IMR-90 (cell line): ENCODE measurements around the gene SAP30BP. TPM values are rescaled to one million over a fixed set of nuclear protein-coding genes. Genes with fewer than 3 reads are reported as not detected.

Experiments
- ATAC-seq: fragments of 200-7000 bp; cut with Tn5 transposase; 2 replicates; pipeline ENCODE4 v1.9.1; 2020; ENCODE audit warnings: low read depth, mild to moderate bottlenecking, moderate library complexity
- BruUV-seq: library from RNA; stranded (reverse); fragments of 400-500 nt; replicated peaks from 2 replicates; lab custom pipeline; 2021; lab: Mats Ljungman, UMichigan
- CTCF ChIA-PET: fragments of 300-600 bp; formaldehyde crosslinking; extraction: SDS; loops from one replicate; lab custom pipeline; 2021; ENCODE audit warnings: antibody characterized with exemption; lab: Yijun Ruan, JAX
- POLR2A ChIA-PET: fragments of 300-600 bp; sonication (Branson Sonifier 250); formaldehyde crosslinking; loops from one replicate; lab custom pipeline; 2022; ENCODE audit warnings: antibody characterized with exemption; ENCODE audit not compliant: unreplicated experiment; lab: Charles Lee
- DNase-seq: peaks from one replicate; pipeline ENCODE4 v3.0.0; 2013
- H2AFZ ChIP-seq: replicated peaks from 2 replicates; pipeline ENCODE3; 2013; ENCODE audit warnings: low read length, mild to moderate bottlenecking; ENCODE audit not compliant: poor library complexity
- H2AK5ac ChIP-seq: 2 replicates; pipeline ENCODE4 v1.6.1; 2013; ENCODE audit warnings: low read depth, low read length, inconsistent platforms
- H2AK9ac ChIP-seq: replicated peaks from 2 replicates; pipeline ENCODE3; 2013; ENCODE audit warnings: mild to moderate bottlenecking, low read depth, low read length, moderate library complexity; ENCODE audit not compliant: poor library complexity
- H2BK120ac ChIP-seq: 2 replicates; pipeline ENCODE4 v1.6.1; 2013; ENCODE audit warnings: low read depth, low read length, inconsistent platforms
- H2BK15ac ChIP-seq: 3 replicates; pipeline ENCODE4 v1.6.1; 2013; ENCODE audit warnings: low read depth, low read length, inconsistent platforms
- H2BK20ac ChIP-seq: 2 replicates; pipeline ENCODE4 v1.6.1; 2013; ENCODE audit warnings: low read depth, mild to moderate bottlenecking, inconsistent platforms, low read length, moderate library complexity
- H2BK5ac ChIP-seq: 2 replicates; pipeline ENCODE4 v1.6.1; 2013; ENCODE audit warnings: mild to moderate bottlenecking, low read depth, low read length, inconsistent platforms; ENCODE audit not compliant: poor library complexity, severe bottlenecking
- H3K14ac ChIP-seq: replicated peaks from 2 replicates; pipeline ENCODE4 v1.6.1; 2013; ENCODE audit warnings: low read depth, low read length, inconsistent platforms
- H3K18ac ChIP-seq: 2 replicates; pipeline ENCODE4 v1.6.1; 2013; ENCODE audit warnings: low read depth, low read length, control low read depth
- H3K23ac ChIP-seq: 2 replicates; pipeline ENCODE4 v1.6.1; 2013; ENCODE audit warnings: low read depth, low read length, inconsistent platforms
- H3K27ac ChIP-seq: 2 replicates; pipeline ENCODE4 v1.5.1; 2013; ENCODE audit warnings: mild to moderate bottlenecking, control low read depth, low read length; ENCODE audit not compliant: insufficient read depth
- H3K27me3 ChIP-seq: 2 replicates; pipeline ENCODE4 v1.6.1; 2013; ENCODE audit warnings: low read length; ENCODE audit not compliant: control insufficient read depth, insufficient read depth
- H3K36me3 ChIP-seq: 2 replicates; pipeline ENCODE4 v1.6.1; 2013; ENCODE audit warnings: low read length, mixed read lengths; ENCODE audit not compliant: control insufficient read depth, insufficient read depth
- H3K4ac ChIP-seq: 2 replicates; pipeline ENCODE4 v1.6.1; 2013; ENCODE audit warnings: low read depth, low read length, inconsistent platforms
- H3K4me1 ChIP-seq: 2 replicates; pipeline ENCODE4 v1.6.1; 2013; ENCODE audit warnings: low read length, mixed read lengths; ENCODE audit not compliant: control insufficient read depth, insufficient read depth
- H3K4me2 ChIP-seq: 2 replicates; pipeline ENCODE4 v1.6.1; 2013; ENCODE audit warnings: low read depth, mild to moderate bottlenecking, control low read depth, low read length, moderate library complexity
- H3K4me3 ChIP-seq: 2 replicates; pipeline ENCODE4 v1.5.1; 2013; ENCODE audit warnings: low read depth, mild to moderate bottlenecking, control low read depth, low read length, moderate library complexity; ENCODE audit not compliant: insufficient read depth
- H3K56ac ChIP-seq: 2 replicates; pipeline ENCODE4 v1.6.1; 2013; ENCODE audit warnings: low read length, inconsistent platforms; ENCODE audit not compliant: insufficient read depth; ENCODE audit errors: extremely low read depth
- H3K79me1 ChIP-seq, 2 experiments: 2 replicates each; pipeline ENCODE4 v1.6.1; 2013; ENCODE audit warnings: low read length in 2 of 2, inconsistent platforms in 1 of 2, low read depth in 1 of 2
- H3K9ac ChIP-seq: 2 replicates; pipeline ENCODE4 v1.6.1; 2013; ENCODE audit warnings: low read depth, low read length, control low read depth
- H3K9me1 ChIP-seq: 2 replicates; pipeline ENCODE4 v1.6.1; 2013; ENCODE audit warnings: low read length, inconsistent platforms; ENCODE audit not compliant: insufficient read depth
- H3K9me3 ChIP-seq: 2 replicates; pipeline ENCODE4 v1.6.1; 2013; ENCODE audit warnings: low read length; ENCODE audit not compliant: control insufficient read depth, insufficient read depth
- H4K20me1 ChIP-seq: 2 replicates; pipeline ENCODE4 v1.6.1; 2013; ENCODE audit warnings: low read length, inconsistent platforms; ENCODE audit not compliant: insufficient read depth
- H4K5ac ChIP-seq: 2 replicates; pipeline ENCODE4 v1.6.1; 2013; ENCODE audit warnings: mild to moderate bottlenecking, low read depth, low read length, control low read depth
- H4K8ac ChIP-seq, 2 experiments: 2 replicates each; pipeline ENCODE4 v1.6.1; 2013; ENCODE audit warnings: low read depth in 2 of 2, low read length in 2 of 2, control low read depth in 1 of 2, inconsistent platforms in 1 of 2
- H4K91ac ChIP-seq: 2 replicates; pipeline ENCODE4 v1.6.1; 2013; ENCODE audit warnings: low read depth, low read length, inconsistent platforms; ENCODE audit not compliant: insufficient read depth
- CTCF ChIP-seq: conservative IDR thresholded peaks from 2 replicates; pipeline ENCODE4 v1.5.1; 2012; ENCODE audit warnings: mild to moderate bottlenecking, low read depth, low read length, improper control_type of control experiment
- ELK1 ChIP-seq: fragments of 150-350 bp; IDR thresholded peaks from 2 replicates; pipeline ENCODE4 v1.6.1; 2016; ENCODE audit warnings: low read depth, mild to moderate bottlenecking, low read length, moderate library complexity, borderline replicate concordance
- NFE2L2 ChIP-seq: fragments of 150-350 bp; IDR thresholded peaks from 2 replicates; pipeline ENCODE4 v1.6.1; 2016; ENCODE audit warnings: low read depth, mild to moderate bottlenecking, low read length
- WGBS, 2 experiments: methylation state at CpG; one replicate each; pipeline versions ENCODE4 v1.1.5 to v1.1.7; 2013; ENCODE audit warnings: missing lambda C conversion rate in 2 of 2; ENCODE audit not compliant: insufficient read length in 1 of 2; ENCODE audit errors: extremely low coverage in 2 of 2; 5-methylcytosine and 5-hydroxymethylcytosine counted together
- dilution Hi-C: fragments of 300-500 bp; cut with HindIII; formaldehyde crosslinking; loops from one replicate; pipeline ENCODE4 v1.14.3; 2018; ENCODE audit warnings: low sequenced_read_pairs; ENCODE audit not compliant: unreplicated experiment
- in situ Hi-C: fragments of 300-500 bp; cut with MboI; formaldehyde crosslinking; loops from 3 replicates; pipeline ENCODE4 v1.14.3; 2019; ENCODE audit warnings: low sequenced_read_pairs, inconsistent platforms, mixed read lengths
- intact Hi-C: fragments of 100-400 bp; cut with micrococcal nuclease; formaldehyde crosslinking; loops from 2 replicates; pipeline ENCODE4 v1.10.0; 2022
- polyA plus RNA-seq, 3 experiments: library from polyadenylated mRNA; depleted of rRNA; stranded (reverse); fragments of >200 nt; gene quantifications; 2 replicates each; pipeline ENCODE4 v1.2.3, GENCODE V29; 2012; ENCODE audit warnings: low replicate concordance in 1 of 3
- total RNA-seq: library from RNA; depleted of rRNA; stranded (reverse); fragments of >200 nt; gene quantifications from 2 replicates; pipeline ENCODE4 v1.2.3, GENCODE V29; 2012

SAP30BP gene
- total and polyA plus RNA-seq, 2 of the 4 experiments (the other 2 are of a cell fraction): 70.4 to 139 TPM

GRCh38 chr17:75628425-75628824 is 38.7 kb upstream of the SAP30BP start:
- H3K23ac ChIP-seq: no peak overlapping the region
- H4K8ac ChIP-seq: no peak overlapping the region
- H3K9me1 ChIP-seq: no peaks in the 10 kb centered on the region
- peaks cover 8% of the 10 kb centered on the region; the same call in 1 of the 2 replicates for H3K36me3 ChIP-seq
- dilution Hi-C loops (no loop called here), in situ Hi-C loops (no loop called here), intact Hi-C loops (no loop called here)
- WGBS, 2 experiments: 60% methylated on average over 1 of the region's 6 CpGs; no CpG with 5 or more reads in 1 of the 2 experiments
- peaks cover 7% of the 10 kb centered on the region for H3K4me1 ChIP-seq
- H3K4me3 ChIP-seq: no peak overlapping the region
- no peak overlapping the region for H2BK15ac ChIP-seq
- H2AK9ac ChIP-seq: no peak overlapping the region
- H3K9ac ChIP-seq: no peak overlapping the region
- ChIA-PET POLR2A (no interaction called here), CTCF (no interaction called here)
- no peak overlapping the region for H3K4ac ChIP-seq
- H3K27ac ChIP-seq: no peak overlapping the region
- H3K4me2 ChIP-seq: no peak overlapping the region
- ATAC-seq (no peak), DNase-seq (no peak)
- no peaks in the 10 kb centered on the region; a peak in 1 of 4 replicates for H3K79me1 ChIP-seq
- no TSS peak for BruUV-seq
- no peak overlapping the region for H2BK120ac ChIP-seq
- no peaks in the 10 kb centered on the region for H3K27me3 ChIP-seq
- H3K18ac ChIP-seq: no peak overlapping the region
- no peak overlapping the region for H3K14ac ChIP-seq
- H2AFZ ChIP-seq: no peak overlapping the region
- no peak for TF ChIP-seq ELK1
- no peak for TF ChIP-seq CTCF
- TF ChIP-seq NFE2L2: no peak
- no peak overlapping the region for H2BK5ac ChIP-seq
- no peaks in the 10 kb centered on the region for H3K9me3 ChIP-seq
- no peak overlapping the region for H2AK5ac ChIP-seq
- peaks cover 2% of the 10 kb centered on the region for H4K20me1 ChIP-seq
- no peak overlapping the region for H4K91ac ChIP-seq
- no peak overlapping the region for H4K5ac ChIP-seq
- H3K56ac ChIP-seq: no peak overlapping the region
- no peak overlapping the region for H2BK20ac ChIP-seq
